ENCODE results near the gene OBSCN.

OBSCN gene

DNA sequence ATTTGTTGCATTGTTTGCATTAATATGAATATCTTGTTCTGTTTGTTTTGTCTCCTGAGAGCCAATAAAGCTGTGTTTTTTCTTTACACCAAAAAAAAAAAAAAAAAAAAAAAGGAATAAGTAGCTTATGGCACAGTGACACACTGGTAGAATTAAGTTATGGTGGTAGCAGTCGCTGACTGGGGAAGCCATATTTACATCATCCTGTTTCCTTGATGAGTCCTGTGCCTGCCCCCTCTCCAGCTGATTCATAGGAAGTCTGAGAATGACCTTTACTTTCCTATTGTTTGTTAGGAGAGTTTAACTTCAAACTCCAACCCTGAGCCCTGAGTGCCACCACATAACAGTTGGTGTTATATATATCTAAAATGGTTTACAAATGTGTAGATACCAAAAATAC is 62.2 kb downstream of the OBSCN start:
- H3K4me3 ChIP-seq (ENCODE audit: low read depth, low read length): no peak overlapping the region
- TF ChIP-seq CTCF (IDR thresholded peaks at IDR 0.05; ENCODE audit: insufficient read depth, low read depth, low read length, missing control alignments): no peak
- no peak for DNase-seq (ENCODE audit: low read depth)

DNA sequence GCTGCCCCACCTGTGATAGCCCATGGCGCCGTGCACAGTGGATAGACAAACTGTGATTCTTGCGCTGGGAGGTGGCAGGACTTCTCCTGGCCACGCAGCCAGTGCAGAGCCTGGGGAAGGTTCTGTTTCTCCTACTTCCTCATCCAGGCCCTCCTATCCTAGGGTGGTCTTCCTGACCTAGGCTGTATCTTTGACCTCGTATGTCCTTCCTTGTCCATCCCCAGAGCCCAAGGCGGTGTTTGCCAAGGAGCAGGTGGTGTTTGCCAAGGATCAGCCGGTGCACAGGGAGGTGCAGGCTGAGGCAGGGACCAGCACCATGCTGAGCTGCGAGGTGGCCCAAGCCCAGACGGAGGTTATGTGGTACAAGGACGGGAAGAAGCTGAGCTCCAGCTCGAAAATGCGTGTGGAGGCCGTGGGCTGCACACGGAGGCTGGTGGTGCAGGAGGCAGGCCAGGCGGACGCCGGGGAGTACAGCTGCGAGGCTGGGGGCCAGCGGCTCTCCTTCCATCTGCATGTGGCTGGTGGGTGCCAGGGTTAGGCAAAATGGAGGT is 63.9 kb downstream of the OBSCN start:
- DNase-seq (ENCODE audit: low read depth): no peak
- TF ChIP-seq CTCF (IDR thresholded peaks at IDR 0.05; ENCODE audit: insufficient read depth, low read depth, low read length, missing control alignments): no peak
- H3K4me3 ChIP-seq (ENCODE audit: low read depth, low read length): no peak overlapping the region

- no peak for TF ChIP-seq CTCF (IDR thresholded peaks at IDR 0.05; ENCODE audit: insufficient read depth, low read depth, low read length, missing control alignments)
- no peak for DNase-seq (ENCODE audit: low read depth)
These were observed 64.5 kb downstream of the OBSCN start for GRCh38 chr1:228272331-228272791.

DNA sequence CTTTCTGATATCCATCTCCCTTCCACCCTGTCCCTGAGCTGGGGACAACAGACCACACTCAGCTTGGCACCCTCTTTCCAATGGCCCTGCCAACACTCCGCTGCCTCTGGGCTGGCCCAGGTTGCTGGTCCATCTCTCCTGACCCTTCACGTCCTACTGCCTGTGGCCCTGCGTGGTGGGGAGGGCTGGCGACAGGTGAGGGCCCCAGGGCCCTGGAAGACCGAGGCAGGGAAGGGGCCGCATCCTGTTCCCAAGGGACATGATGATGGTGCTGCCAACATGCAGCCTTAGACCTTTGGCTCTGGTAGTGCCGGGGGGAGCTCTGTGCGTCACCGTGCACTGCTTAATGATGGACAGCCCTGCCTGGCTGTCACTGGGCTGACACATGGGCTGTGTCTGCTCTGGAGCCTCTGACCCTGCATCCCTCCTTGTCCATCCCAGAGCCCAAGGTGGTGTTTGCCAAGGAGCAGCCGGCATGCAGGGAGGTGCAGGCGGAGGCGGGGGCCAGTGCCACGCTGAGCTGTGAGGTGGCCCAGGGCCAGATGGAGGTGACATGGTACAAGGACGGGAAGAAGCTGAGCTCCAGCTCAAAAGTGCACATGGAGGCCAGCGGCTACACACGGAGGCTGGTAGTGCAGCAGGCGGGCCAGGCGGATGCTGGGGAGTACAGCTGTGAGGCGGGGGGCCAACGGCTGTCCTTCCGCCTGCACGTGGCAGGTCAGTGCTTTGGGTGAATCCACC is 65.2 kb downstream of the OBSCN start:
- no peak overlapping the region for H3K4me3 ChIP-seq (ENCODE audit: low read depth, low read length)
- DNase-seq (ENCODE audit: low read depth): no peak
- no peak for TF ChIP-seq CTCF (IDR thresholded peaks at IDR 0.05; ENCODE audit: insufficient read depth, low read depth, low read length, missing control alignments)

More at GRCh38 chr1:228272331-228272791, 64.5 kb downstream of the OBSCN start:
- no peak overlapping the region for H3K4me3 ChIP-seq (ENCODE audit: low read depth, low read length)

DNA sequence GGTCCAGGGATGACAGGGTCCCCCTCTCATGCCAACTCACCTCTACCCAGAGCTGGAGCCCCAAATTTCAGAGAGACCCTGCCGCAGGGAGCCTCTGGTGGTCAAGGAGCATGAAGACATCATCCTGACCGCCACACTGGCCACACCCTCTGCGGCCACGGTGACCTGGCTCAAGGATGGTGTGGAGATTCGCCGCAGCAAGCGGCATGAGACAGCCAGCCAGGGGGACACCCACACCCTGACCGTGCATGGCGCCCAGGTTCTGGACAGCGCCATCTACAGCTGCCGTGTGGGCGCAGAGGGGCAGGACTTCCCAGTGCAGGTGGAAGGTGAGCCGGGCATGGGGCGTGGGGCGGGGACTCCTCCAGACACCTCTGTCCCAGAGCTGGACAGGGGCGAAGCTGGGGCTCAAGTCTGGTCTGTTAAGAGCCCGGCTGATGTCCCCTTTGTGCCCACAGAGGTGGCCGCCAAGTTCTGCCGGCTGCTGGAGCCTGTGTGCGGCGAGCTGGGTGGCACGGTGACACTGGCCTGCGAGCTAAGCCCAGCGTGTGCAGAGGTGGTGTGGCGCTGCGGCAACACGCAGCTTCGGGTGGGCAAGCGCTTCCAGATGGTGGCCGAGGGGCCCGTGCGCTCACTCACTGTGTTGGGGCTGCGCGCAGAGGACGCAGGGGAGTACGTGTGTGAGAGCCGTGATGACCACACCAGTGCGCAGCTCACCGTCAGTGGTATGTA is 66.0 kb downstream of the OBSCN start:
- H3K4me3 ChIP-seq (ENCODE audit: low read depth, low read length): no peak overlapping the region
- no peak for DNase-seq (ENCODE audit: low read depth)
- TF ChIP-seq CTCF (IDR thresholded peaks at IDR 0.05; ENCODE audit: insufficient read depth, low read depth, low read length, missing control alignments): no peak

- no peak for DNase-seq (ENCODE audit: low read depth)
- no peak overlapping the region for H3K4me3 ChIP-seq (ENCODE audit: low read depth, low read length)
- no peak for TF ChIP-seq CTCF (IDR thresholded peaks at IDR 0.05; ENCODE audit: insufficient read depth, low read depth, low read length, missing control alignments)
These were observed 66.8 kb downstream of the OBSCN start for GRCh38 chr1:228274452-228275178.

All from GM12865 (cell line).